ENCODE results near the gene NFATC2.
"Not testable (repeated sequence)": the region's sequence is repeated elsewhere in the genome, so short reads cannot be mapped to it uniquely, and the experiment has no call there.

The NFATC2 gene

DNA sequence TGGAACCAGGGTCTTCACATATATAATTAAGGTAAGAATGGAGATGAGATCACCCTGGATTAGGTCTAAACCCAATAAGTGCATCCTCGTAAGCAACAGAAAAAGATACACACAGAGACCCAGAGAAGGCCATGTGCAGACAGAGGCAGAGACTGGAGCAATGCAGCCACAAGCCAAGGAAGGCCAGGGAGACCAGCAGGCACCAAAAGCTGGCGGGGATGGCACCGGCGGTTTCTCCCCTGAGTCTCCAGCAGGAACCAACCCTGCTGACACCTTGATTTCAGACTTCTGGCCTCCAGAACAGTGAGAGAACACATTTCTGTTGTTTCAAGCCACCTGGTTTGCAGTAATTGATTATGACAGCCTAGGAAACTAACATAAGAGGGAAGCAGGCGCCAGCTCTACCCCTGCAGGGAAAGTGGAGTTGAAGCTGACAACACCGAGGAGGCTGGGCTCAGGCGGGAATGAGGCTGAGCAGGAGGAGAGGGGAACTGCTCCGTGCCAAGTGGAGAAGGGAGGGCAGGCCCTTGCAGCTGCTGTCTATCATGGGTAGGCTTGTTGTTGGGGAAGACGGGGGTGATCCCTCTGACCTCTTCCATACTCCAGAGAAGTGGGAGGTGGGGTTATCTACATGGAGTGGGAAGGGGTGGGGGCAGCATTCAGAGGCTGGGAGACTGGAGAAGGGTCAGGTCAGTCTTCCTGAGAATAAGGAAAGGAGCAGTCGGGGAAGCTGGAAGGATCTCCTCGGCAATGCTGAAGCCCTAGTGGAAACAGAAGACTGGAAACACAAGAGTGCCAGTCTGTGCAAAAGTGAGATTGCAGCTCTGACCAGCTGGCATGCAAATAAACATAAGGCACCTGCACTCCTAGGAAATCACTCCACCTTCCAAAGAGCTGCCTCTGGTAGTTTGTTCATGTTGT, 72.7 kb downstream of the NFATC2 start:
- no peak for DNase-seq

DNA sequence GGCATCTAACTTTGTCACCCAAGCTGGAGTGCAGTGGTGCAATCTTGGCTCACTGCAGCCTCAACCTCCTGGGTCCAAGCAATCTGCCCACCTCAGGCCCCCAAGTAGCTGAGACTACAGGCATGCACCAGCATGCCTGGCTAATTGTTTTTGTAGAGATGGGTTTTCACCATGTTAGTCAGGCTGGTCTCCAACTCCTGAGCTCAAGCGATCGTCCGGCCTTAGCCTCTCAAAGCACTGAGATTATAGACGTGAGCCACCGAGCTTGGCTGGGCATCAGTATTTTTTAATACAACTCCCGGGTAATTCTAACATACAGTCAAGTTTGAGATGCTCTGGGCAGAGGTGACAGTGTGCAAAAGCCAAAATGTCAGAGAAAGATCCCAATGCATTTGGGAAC, 73.5 kb downstream of the NFATC2 start:
- DNase-seq = no peak

DNA sequence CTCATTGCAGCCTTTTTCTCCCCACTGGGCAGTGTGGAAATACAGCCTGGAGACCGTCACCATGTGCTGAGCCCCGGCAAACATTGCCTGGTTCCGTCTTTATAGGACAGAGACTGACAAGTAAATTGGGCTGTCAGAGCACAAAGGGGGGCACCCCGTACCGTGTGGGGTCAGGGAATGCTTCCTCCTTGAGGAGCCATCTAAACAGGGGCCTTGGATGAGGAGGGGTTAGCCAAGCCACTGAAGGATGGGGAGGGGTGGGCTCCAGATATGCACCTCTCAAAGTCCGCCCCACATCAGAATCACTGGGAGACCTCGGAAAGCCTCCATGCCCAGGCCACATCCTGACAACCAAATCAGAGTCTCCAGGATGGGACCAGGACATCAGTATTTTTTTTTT, 73.9 kb downstream of the NFATC2 start:
- no peak for DNase-seq

DNA sequence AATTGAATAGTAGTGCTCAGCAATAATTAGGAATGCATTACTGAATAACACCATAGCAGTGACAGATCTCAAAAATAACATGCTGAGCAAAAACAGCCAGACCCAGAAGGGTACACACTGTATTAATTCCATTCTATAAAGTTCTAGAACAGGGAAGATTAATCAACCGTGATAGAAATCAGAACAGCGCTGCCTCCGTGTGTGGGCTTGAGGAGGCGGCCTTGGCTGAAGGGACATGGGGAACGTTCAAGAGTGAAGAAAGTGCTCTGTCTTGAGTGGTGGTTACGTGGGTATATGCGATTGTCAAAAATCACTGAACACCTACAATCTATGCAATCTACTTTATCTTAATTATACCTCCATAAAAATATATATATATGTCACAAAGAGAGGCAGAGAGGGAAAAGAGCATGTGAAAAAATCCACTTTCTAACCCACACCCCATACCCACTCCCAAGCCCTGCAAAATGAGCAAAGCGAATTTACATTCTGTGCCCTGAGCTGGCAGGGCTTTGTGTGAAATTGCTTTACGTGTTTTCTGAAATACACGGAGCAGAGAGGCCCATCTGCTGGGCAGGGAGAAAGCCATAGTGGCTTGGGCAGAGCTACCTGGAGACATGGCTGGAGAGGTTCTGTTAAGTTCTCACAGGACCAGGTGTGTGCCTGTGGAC, 74.4 kb downstream of the NFATC2 start:
- no peak for DNase-seq

DNA sequence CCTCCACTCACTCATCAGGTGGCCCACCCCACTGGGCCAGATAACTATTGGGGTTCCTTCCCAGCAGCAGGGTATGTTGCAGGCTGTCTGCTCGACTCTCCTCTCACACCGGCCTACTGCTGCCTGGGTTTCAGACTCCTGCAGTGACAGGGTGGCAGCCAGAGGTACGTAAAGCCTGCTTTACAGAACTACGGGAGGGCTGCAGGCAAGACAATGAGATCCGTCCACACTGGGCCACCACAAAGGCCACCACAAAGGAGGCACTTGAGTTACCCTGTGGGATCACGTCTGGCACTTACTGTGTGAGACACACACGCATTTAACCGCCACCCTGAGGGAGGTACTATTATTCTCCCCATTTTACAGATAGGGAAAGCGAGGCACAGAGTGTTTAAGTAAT, 78.5 kb downstream of the NFATC2 start:
- no peak for DNase-seq

DNA sequence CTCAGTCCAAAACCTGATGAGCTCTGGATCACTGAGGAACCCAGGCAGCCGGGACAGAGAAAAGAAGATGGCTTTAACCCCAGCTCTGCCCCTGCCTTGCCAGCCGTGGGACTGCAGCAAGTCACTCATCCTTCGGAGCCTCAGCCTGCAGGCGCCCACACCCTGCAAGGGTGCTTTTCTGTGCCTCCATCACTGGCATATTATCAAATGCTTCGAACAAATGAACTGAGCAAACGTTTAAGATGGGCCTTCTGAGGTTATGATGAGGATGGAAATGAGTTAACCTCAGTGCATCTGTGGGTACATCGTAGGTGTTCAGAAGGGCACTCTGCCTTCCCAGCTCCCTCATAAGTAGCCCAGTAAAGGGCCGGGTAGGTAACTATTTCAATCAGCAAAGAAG, 79.0 kb downstream of the NFATC2 start:
- DNase-seq = no peak

DNA sequence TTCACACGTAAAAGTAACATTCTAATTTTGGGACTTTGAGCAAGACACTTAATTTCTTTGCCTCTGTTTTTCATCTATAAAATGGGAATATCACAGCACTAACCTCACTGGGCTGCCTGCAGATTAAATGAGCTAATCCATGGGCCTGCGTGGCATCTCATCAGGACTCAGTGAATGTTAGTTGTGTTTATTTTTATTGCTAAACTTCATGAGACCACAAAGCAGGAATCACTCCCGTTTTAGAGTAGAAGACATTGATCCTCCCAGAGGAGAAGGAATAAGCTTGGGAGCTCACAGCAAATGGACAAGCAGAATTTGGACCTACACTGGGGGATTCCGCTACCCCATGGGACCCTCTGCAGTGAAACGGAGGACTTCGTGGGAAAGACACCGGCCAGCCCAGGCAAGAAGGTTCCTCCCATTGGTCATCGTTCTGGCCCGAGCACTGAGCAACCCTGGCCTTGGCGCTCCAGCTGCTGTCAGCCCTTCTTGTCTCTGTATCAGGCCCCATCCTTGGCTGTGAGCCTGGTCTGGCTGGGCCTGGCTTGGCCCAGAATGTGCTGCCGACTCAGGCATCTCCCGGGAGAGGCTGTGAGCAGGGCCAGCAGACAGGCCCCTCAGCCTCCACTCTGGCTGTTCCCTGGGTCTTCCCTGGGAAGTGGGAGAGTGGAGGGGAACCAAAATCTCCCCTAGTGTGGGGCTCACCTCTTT, 79.8 kb downstream of the NFATC2 start:
- no peak for DNase-seq

DNA sequence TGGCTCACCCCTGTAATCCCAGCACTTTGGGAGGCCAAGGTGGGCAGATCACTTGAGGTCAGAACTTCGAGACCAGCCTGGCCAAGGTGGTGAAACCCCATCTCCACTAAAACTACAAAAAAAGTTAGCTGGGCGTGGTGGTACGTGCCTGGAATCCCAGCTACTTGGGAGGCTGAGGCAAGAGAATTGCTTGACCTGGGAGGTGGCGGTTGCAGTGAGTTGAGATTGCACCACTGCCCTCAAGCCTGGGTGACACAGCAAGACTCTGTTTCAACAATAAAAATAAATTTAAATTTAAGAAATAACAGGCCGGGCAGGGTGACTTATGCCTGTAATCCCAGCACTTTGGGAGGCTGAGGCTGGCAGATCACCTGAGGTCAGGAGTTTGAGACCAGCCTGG, 80.7 kb downstream of the NFATC2 start:
- not testable (repeated sequence) for DNase-seq

DNA sequence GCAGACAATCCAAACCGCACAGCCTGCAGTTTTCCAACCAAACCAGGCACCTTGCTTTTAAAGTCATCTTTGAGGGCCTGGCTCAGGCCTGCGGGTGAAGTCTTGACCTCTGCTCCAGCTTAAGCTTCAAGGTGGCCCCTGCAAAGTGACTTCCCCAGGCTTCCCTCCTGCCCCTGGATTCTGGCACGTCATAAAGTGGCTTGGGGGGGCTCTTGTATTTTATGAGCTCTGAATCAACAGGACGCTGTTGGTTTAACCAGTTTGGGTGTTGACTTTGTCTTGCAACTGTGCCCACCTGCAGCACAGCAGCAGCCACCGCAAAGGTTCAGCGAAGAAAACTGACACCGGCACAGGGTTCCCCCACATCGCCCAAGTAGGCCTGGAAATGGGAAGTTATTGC, 81.2 kb downstream of the NFATC2 start:
- no peak for DNase-seq

DNA sequence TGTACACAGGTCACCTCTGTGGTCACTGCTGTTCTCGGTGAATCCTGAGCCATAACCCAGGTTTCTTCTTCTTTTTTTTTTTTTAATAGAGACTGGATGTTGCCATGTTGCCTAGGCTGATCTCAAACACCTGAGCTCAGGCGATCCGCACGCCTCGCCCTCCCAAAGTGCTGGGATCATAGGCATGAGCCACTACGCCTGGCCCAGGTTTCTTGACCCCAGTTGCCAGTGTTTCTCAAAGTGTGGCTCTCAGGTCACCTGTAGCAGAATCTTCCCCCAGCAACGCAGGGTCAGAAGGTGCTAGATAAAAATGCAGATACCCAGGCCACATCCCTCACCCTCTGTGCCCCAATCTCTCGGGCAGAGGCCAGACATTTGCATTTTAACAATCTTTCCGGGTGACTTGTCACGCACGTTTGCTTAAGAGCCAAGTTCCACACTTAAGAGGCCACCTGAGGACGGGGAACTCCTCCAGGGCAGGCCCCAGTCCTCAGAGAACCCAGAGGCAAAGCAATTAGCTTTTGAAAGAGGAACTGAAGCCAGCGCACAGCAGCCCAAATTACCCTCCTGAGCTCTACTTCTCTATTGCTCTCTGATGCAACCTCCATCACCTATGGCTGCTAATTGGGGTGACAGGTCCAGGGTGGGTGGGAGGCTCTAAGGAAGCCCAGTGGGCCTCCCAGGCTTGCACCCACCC, 81.8 kb downstream of the NFATC2 start:
- DNase-seq = no peak

DNA sequence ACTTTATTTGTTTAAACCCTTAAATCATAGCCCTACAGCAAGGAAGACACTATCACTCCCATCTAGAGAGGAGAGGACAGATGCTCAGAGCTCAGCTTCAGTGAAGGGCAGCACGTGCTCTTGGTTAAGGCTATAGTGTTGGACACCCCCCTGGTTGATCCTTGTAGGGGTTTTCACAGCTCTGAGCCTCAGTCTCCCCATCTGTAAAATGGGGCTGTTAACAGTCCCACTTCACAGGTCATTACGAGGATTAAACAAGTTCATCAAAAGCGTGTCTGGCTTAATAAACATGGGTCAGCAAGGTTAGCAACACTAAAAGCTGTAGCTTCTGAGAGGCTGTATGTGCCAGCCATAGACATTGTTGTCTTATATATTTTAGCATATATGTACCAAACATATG, 82.4 kb downstream of the NFATC2 start:
- DNase-seq = no peak

DNA sequence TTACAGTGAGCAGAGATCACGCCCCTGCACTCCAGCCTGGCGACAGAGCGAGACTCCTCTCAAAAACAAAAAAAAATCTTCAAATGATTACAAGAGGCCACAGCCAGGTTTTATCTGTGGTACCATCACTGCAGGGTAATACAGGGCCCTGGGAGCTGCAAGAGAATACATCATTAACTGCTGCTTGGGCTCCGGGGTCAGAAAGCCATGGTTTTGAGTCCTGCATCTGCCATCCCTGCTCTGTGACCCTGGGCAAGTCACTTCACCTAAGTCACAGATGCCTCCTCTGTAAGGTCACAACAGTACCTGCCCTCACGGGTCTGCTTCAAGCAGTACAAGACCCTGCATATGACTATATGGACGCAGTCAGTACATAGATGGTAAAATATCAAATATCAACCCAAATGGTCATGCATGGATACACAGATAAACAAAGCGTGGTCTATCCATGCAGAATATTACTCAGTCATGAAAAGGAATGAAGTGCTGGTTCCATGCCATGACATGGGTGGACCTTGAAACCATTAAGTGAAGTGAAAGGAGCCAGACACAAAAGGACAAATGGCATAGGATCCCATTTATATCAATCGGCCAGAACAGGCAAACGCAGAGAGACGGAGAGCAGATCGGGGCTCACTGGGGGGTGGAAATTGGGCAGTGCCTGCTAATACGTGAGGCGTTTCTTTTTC, 83.6 kb downstream of the NFATC2 start:
- no peak for DNase-seq

DNA sequence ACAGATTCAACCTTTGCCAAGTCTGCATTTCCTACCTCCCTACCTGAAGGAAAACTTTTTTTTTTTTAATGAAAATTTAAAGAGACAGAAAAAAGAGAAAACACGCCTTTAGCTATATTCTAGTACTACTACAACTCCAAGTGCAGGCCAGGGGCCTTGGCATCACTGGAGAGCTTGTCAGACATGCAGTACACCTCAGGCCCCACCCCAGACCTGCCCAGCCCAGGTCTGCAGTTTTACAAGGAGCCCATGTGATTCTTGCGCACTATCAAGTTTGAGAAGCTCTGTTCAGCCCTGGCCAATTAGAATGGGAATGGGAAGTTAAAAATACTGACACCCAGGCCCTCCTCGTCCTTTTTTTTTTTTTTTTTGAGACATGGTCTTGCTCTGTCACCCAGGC, 85.0 kb downstream of the NFATC2 start:
- no peak for DNase-seq

DNA sequence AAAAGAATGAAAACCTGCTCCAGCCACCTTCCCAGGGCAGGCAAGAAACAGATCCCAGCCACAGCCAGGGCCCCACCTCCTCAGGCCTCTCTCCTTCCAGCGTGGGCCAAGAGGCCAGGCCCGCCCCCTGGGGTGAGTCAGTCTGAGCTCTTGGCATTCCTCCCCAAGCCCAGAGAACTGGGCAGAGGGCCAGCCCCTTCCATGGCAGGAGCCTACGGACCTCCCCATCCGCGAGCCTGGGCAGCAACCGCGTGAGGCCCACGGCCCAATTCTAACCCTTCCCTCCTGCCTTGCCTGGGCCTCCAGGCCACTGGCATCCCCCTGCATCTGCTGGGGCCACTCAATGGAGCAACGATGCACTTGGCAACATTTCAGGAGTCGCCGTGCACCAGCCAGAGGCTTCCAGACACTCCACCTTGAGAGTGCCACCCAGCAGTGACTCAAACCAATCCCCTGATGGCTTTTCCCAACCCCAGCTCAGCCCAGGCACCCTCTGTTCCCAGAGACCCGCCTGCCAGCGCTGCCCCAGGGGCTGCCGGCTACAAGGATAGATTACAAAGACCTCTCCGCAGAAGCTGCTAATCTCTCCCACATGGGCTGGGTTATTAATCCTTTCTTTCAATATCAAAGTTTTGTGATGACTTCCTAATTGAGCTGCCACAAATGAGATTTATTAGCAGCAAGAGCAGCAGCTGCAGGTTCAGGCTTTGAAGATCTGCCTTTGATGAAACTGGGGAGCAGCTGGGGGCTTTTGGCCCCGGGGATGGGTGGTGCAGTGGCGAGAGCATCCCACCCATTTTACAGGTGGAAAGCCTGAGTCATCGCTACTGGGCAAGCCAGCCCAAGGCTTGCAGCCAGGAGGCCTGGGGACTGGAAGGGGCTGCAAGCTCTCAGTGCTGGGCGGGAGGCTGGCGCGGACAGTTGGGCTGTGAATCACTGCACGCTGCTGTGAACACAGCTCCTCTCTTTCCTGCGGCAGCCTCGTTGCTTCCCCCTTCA, 85.7 kb downstream of the NFATC2 start:
- no peak for DNase-seq

DNA sequence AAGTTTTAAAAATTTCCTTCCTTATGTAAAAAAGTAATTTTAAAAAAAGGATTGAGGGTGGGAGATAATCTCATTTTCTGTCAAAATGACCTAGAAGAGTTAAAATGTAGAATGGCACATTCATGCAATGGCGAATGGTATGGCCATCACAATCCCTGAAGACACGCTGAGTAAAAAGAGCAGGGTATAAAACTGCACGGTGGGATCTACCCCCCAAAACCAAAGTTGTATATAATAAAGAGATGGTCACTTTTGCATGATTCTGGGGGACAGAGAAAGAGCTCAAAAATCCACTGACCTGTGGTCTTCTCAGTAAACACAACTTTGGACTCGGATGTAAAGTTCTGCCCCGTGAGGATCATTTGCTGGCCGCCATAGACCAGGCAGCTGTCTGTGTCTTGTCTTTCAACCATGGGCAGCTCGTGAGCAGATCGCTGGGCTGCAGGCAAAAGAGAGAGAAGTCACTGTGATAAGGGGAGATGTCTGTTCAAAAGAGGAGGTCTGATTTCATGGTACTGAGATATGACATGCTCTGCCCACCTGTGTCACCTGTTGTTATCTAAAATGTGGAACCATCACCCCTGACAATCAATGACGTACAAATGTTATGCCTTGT, 88.2 kb downstream of the NFATC2 start:
- DNase-seq = no peak

DNA sequence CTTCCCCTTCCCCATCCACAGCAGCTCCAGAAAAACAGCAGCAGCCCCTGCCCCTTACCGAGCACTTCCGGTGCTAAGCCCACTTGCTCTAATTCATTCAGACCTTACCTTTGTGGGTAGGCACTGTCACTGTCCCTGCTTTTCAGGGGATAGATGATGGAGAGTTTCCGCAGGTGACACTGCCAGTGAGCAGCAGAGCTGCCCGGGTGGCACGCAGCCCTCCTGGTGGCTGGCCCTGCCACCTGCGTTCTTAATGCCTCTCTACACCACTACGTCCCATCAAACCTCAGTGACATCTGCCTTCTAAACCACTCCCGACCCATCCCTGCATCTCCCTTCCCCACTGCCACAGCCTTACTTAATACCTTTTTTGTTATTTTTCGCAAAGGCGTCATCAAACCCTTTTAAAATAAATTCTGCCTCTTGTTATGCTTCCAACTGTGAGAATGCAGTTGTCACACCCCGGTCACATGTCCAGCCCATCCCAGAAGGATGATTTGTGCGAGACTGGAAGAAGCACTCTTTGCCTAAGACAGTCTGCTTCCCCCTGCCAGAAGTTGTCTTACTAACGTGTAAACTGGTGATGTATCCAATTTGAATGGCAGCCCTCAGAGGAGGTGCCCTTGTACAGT, 89.7 kb downstream of the NFATC2 start:
- DNase-seq = no peak

DNA sequence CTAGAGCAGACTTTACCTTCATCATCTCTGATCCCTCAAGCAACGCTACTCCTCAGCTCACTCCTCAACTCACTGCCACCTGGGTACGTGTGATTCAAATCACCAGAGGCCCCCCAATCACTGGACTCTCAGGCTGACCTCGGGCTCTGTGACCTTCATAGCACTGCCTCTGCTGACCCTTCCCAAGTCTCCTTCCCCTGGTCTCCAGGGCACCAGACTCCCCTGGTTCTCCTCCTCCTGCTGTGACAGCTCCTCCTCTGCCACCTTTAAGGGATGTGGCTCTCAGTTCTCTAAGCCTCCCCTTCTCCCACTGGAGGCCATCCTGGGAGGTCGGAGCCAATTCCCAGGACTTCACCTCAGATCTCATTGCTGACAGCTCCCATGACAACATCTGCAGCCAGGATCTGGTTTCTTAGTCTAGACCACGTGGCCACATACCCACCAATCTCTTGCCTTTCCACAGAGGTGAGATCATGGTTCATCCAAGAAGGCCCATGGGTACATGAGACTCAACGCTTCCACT, 90.4 kb downstream of the NFATC2 start:
- DNase-seq = no peak

DNA sequence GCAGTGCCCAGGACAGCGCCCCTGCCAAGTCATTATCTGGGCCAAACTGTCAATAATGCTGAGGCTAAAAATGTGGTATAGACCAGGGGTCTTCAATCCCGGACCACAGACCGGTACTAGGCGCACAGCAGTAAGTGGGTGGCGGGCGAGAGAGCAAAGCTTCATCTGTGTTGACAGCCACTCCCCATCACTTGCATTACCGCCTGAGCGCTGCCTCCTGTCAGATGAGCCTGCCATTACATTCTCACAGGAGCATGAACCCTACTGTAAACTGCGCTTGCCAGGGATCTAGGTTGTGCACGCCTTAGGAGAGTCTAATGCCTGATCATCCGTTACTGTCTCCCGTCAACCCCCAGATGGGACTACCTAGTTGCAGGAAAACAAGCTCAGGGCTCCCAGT, 91.0 kb downstream of the NFATC2 start:
- no peak for DNase-seq

DNA sequence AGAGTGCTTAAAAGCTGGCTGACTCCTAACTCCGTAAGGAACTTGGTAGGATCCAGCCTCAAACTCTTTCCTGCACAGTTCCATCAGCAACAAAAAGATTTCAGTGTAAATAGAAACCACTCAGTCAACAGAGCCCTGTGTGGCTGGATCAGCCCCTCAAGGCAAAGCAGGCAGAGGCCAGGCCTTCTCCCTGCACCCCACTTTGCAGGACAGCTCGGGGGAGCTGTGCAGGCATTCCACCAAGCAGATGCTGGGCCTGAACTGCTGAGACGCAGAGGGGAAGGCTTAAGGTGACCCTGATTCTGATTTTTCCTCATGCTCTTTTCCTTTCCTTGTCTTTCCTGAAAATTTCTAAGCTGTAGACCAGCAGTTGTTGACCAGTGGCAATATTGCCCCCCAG, 91.5 kb downstream of the NFATC2 start:
- DNase-seq = no peak

DNA sequence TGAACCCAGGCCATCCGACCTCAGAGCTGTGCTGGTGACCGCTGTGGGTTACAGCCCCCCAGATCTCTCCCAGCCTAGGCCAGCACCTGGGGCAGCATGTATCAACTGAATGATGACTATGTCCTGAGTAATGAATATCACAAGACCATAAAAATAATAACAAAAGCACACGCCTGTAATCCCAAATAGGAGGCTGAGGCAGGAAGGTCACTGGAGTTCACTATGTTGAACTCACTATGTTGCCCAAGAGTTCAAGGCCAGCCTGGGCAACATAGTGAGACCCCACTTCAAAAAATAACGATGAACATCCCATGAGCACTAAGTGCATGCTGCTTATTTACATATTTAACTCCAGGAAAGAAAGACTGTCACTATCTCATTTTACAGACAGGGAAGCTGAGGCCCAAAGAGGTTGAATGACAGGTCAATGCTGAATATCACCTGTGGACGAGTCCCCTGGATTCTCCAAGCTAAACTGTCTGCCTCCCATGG, 92.3 kb downstream of the NFATC2 start:
- DNase-seq = no peak
